Peyer's patch (tissue), 4 donors: Measurements from ENCODE around the gene MTG2.

Experiments
- CTCF ChIP-seq, 6 experiments: fragments of 450-650 bp in 4 of 6; fragments of 200-600 bp in 2 of 6; sonication (generic) in 1 of 6; IDR thresholded peaks; one replicate each; pipeline ENCODE4 v1.5.1; 2017 to 2019; ENCODE audit warnings: antibody characterized with exemption in 6 of 6, mild to moderate bottlenecking in 3 of 6, moderate library complexity in 1 of 6
- POLR2A ChIP-seq, 2 donors: fragments of 450-650 bp; IDR thresholded peaks; one replicate each; pipeline ENCODE4 v1.5.1; 2017; ENCODE audit warnings: antibody characterized with exemption in 2 of 2, mild to moderate bottlenecking in 2 of 2, moderate library complexity in 2 of 2

- TF ChIP-seq CTCF (IDR thresholded peaks at IDR 0.05) = no peak
- TF ChIP-seq POLR2A (IDR thresholded peaks at IDR 0.05) = no peak
These were observed 12.2 kb downstream of the MTG2 start for GRCh38 chr20:62195075-62195405.
